NT2/D1 (cell line): ENCODE results near the gene EPB41L3.

Experiments used
- SUZ12 ChIP-seq: IDR thresholded peaks from 2 replicates; pipeline ENCODE4 v1.6.1; 2011; ENCODE audit not compliant: insufficient read length, insufficient read depth; ENCODE audit errors: extremely low read depth
- YY1 ChIP-seq: IDR thresholded peaks from 2 replicates; pipeline ENCODE4 v1.6.1; 2011; ENCODE audit not compliant: insufficient read length, insufficient read depth
- ZNF274 ChIP-seq: IDR thresholded peaks from 2 replicates; pipeline ENCODE4 v1.6.1; 2011; ENCODE audit warnings: mild to moderate bottlenecking, low read depth, low read length

DNA sequence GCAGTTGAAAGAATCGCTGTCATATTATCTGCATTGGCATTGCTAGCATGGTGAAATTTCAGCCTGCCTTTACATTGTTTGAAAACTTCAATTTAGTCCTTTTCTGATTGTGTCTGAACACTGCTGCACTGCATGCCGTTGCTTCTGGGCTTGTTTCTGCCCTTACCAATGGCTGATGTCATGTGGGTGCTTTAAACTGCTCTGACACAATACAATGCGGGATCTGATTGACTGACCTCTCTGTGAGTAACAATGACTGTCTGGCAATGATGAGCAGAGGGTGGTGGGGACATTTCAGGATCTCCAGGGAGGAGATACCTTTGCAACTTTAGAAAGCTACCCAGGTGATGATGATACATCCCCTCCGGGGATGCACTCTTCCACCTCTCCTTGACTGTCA lies 128.8 kb downstream of the EPB41L3 start:
- TF ChIP-seq SUZ12 (no peak), YY1 (no peak), ZNF274 (no peak)
